Measurements from ENCODE around the gene HIGD1B. TPM values are rescaled to one million over a fixed set of nuclear protein-coding genes. Genes with fewer than 3 reads are reported as not detected.

HIGD1B gene
- total and polyA plus RNA-seq, 2 experiments from 2014 or later, result not detected

DNA sequence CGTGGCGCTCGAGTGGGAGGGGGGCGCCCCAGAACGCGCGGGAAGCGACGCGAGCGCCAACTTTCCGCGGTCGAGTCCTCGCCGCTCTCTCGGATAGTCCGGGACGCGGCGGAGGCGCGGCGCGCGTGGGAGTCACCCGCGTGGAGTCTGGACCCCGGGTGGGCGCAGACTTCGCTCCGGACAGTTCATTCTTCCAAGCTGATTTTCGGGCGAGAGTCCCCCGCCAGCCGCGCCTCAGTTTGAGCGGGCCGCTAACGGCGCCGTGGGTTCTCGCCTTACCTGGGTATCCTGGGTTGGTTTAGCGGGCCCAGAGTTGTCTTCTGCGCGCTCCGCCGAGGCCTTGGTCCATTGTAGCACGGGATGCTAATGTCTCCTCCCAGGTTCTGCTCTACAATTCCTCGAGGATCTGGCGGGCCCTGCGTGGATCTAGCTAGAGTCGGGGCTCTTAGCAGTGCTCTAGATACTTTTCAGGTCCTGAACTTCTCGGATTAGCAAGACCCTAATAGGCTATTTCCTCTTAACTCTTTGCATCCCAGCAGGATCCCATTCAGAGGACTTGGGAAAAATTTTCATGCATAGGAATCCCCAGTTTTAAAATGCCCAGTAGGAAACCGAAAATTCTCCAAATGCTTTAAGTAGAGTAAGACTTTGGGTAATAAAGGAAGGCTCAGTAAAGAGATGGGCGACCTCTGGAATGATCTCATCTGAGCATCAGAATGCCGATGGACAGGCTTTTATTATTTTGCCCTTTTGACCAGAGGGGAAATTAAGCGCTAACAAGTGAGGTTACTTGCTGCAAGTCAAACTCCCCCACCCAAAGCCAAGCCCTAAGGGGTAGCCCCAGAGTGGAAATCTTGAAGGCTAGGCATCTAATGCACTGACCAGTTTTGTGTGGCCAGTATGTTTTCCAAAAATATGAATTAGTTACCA lies 17.1 kb upstream of the HIGD1B start:
- WGBS, 2 experiments (ENCODE audit: low coverage in 1 of 2, low lambda C conversion rate in 2 of 2, missing lambda C conversion rate in 2 of 2), result 17 to 27% methylated on average over 29 to 48 of the region's 58 CpGs
- Histone ChIP-seq H3F3A (ENCODE audit: insufficient read depth) (peaks cover 22% of the 10 kb centered on the region), H3K27me3 (replicated peaks; ENCODE audit: insufficient read depth) (no peaks in the 10 kb centered on the region), H3K9me2 (ENCODE audit: insufficient read depth) (no peaks in the 10 kb centered on the region), H3K79me2 (ENCODE audit: insufficient read depth) (peaks cover 40% of the 10 kb centered on the region), H3K36me3 (ENCODE audit: low read depth) (no peaks in the 10 kb centered on the region), H3K9ac (peak overlapping the region; percentile 85), H3K4me1 (ENCODE audit: insufficient read depth) (peaks cover 17% of the 10 kb centered on the region), H3K4me2 (ENCODE audit: unreplicated experiment) (peak overlapping the region; percentile 82), H3K27ac (no peak overlapping the region; the same call in 1 of the 2 replicates), H3K9me3 (ENCODE audit: low read depth) (no peaks in the 10 kb centered on the region), H4K20me1 (ENCODE audit: insufficient read depth) (no peaks in the 10 kb centered on the region), H3K4me3 (peak overlapping the region; percentile 97), H2AFZ (peak overlapping the region; percentile 90)
- no peak for TF ChIP-seq EZH2 (IDR thresholded peaks at IDR 0.05; ENCODE audit: insufficient read depth, poor library complexity, severe bottlenecking)
- no peak for TF ChIP-seq EZH2phosphoT487 (IDR thresholded peaks at IDR 0.05; ENCODE audit: insufficient read depth, low read depth)
- in situ Hi-C loops (cut with MboI), result no loop called here
- peak; percentile 64 for DNase-seq

DNA sequence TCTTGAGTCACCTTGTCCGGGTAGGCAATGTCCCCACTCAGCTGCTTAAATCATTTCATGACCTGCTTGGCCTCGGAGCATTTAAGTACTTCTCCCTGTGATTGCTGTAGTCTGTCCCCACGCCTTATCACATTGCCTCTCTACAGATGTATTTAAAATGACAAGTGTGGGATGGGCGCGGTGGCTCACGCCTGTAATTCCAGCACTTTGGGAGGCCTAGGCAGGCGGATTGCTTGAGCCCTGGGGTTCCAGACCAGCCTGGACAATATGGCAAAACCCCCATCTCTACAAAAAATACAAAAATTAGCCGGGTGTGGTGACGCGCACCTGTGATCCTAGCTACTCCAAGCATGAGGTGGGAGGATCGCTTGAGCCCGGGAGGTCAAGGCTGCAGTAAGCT lies 16.3 kb upstream of the HIGD1B start:
- in situ Hi-C loops (cut with MboI), result no loop called here
- H3K27me3 ChIP-seq (replicated peaks; ENCODE audit: insufficient read depth), result no peaks in the 10 kb centered on the region
- H3K4me3 ChIP-seq, result no peak overlapping the region
- H3K9ac ChIP-seq, result no peak overlapping the region
- H4K20me1 ChIP-seq (ENCODE audit: insufficient read depth), result no peaks in the 10 kb centered on the region
- no peaks in the 10 kb centered on the region for H3K9me2 ChIP-seq (ENCODE audit: insufficient read depth)
- no peak overlapping the region for H3K4me2 ChIP-seq (ENCODE audit: unreplicated experiment)
- 97 to 98% methylated on average over 12 of the region's 12 CpGs for WGBS, 2 experiments (ENCODE audit: low coverage in 1 of 2, low lambda C conversion rate in 2 of 2, missing lambda C conversion rate in 2 of 2)
- H3K9me3 ChIP-seq (ENCODE audit: low read depth), result no peaks in the 10 kb centered on the region
- H3K27ac ChIP-seq, result no peak overlapping the region
- H3K36me3 ChIP-seq (ENCODE audit: low read depth), result no peaks in the 10 kb centered on the region
- peaks cover 22% of the 10 kb centered on the region for H3F3A ChIP-seq (ENCODE audit: insufficient read depth)
- H3K4me1 ChIP-seq (ENCODE audit: insufficient read depth), result peaks cover 13% of the 10 kb centered on the region; the same call in 1 of the 2 replicates
- peaks cover 33% of the 10 kb centered on the region for H3K79me2 ChIP-seq (ENCODE audit: insufficient read depth)
- DNase-seq, result no peak
- no peak for TF ChIP-seq EZH2 (IDR thresholded peaks at IDR 0.05; ENCODE audit: insufficient read depth, poor library complexity, severe bottlenecking)
- no peak for TF ChIP-seq EZH2phosphoT487 (IDR thresholded peaks at IDR 0.05; ENCODE audit: insufficient read depth, low read depth)
- H2AFZ ChIP-seq, result no peak overlapping the region

DNA sequence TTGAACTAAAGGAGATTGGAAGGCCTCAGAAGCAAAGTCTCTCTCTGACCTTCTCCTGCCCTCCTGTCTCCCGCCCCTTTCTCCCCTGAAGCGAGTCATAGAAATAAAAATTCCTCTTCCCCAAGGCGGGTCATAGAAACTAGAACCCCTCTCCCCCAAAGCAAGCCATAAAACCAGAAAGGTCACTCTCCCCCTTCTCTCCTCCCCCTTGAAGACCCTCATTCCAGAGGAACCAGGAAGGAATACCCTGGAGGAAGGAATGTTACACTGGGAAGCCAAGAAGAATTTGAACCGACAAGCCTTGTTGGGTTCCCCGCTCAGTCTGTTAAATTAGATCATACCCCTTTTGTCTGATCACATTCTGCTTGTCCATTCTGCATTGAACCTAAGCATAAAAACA lies 14.9 kb upstream of the HIGD1B start:
- in situ Hi-C loops (cut with MboI), result no loop called here
- 83 to 90% methylated on average over 5 of the region's 5 CpGs for WGBS, 2 experiments (ENCODE audit: low coverage in 1 of 2, low lambda C conversion rate in 2 of 2, missing lambda C conversion rate in 2 of 2)

DNA sequence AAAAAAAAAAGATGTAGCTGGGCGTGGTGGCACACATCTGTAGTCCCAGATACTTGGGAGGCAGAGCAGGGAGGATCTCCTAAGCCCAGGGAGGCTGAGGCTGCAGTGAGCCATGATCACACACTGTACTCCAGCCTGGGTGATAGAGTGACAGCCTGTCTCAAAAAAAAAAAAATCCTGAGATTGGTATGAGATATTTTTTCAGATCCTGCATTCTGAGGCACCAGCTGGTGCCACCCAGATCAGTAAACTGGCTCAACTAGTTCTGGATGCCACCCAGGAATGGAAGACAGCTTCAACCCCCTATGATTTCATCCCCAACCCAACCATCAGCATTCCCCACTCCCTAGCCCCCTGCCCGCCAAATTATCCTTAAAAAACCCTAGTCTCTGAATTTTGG lies 10.5 kb upstream of the HIGD1B start:
- 45 to 53% methylated on average over 2 of the region's 2 CpGs for WGBS, 2 experiments (ENCODE audit: low coverage in 1 of 2, low lambda C conversion rate in 2 of 2, missing lambda C conversion rate in 2 of 2)
- no peak overlapping the region for H2AFZ ChIP-seq
- no peak overlapping the region for H3K27ac ChIP-seq
- H3K27me3 ChIP-seq (replicated peaks; ENCODE audit: insufficient read depth), result no peaks in the 10 kb centered on the region
- H3K9me2 ChIP-seq (ENCODE audit: insufficient read depth), result no peaks in the 10 kb centered on the region
- TF ChIP-seq EZH2phosphoT487 (IDR thresholded peaks at IDR 0.05; ENCODE audit: insufficient read depth, low read depth) (no peak), EZH2 (IDR thresholded peaks at IDR 0.05; ENCODE audit: insufficient read depth, poor library complexity, severe bottlenecking) (no peak)
- H3K36me3 ChIP-seq (ENCODE audit: low read depth), result no peaks in the 10 kb centered on the region
- in situ Hi-C loops (cut with MboI), result no loop called here
- no peak overlapping the region for H3K4me3 ChIP-seq
- DNase-seq, result no peak
- H3K9ac ChIP-seq, result no peak overlapping the region
- no peaks in the 10 kb centered on the region for H4K20me1 ChIP-seq (ENCODE audit: insufficient read depth)
- H3K4me2 ChIP-seq (ENCODE audit: unreplicated experiment), result no peak overlapping the region
- H3K9me3 ChIP-seq (ENCODE audit: low read depth), result no peaks in the 10 kb centered on the region
- no peaks in the 10 kb centered on the region for H3K4me1 ChIP-seq (ENCODE audit: insufficient read depth)
- no peaks in the 10 kb centered on the region for H3K79me2 ChIP-seq (ENCODE audit: insufficient read depth)
- H3F3A ChIP-seq (ENCODE audit: insufficient read depth), result no peaks in the 10 kb centered on the region

More for the DNA sequence above, 14.9 kb upstream of the HIGD1B start:
- Histone ChIP-seq H4K20me1 (ENCODE audit: insufficient read depth) (no peaks in the 10 kb centered on the region), H3K4me2 (ENCODE audit: unreplicated experiment) (no peak overlapping the region), H3K4me3 (no peak overlapping the region), H3K27ac (no peak overlapping the region), H2AFZ (no peak overlapping the region), H3K9me3 (ENCODE audit: low read depth) (no peaks in the 10 kb centered on the region), H3K27me3 (replicated peaks; ENCODE audit: insufficient read depth) (no peaks in the 10 kb centered on the region), H3K9ac (no peak overlapping the region), H3K79me2 (ENCODE audit: insufficient read depth) (peaks cover 18% of the 10 kb centered on the region), H3K36me3 (ENCODE audit: low read depth) (no peaks in the 10 kb centered on the region), H3K9me2 (ENCODE audit: insufficient read depth) (no peaks in the 10 kb centered on the region), H3F3A (ENCODE audit: insufficient read depth) (peaks cover 21% of the 10 kb centered on the region), H3K4me1 (ENCODE audit: insufficient read depth) (peaks cover 8% of the 10 kb centered on the region; the same call in 1 of the 2 replicates)
- no peak for DNase-seq
- no peak for TF ChIP-seq EZH2phosphoT487 (IDR thresholded peaks at IDR 0.05; ENCODE audit: insufficient read depth, low read depth)
- TF ChIP-seq EZH2 (IDR thresholded peaks at IDR 0.05; ENCODE audit: insufficient read depth, poor library complexity, severe bottlenecking), result no peak

All from GM23248 (cell line).